22Rv1 (cell line): ENCODE measurements around the gene FAM89A.

ENCODE experiments used
- ZFX ChIP-seq: fragments of 450-650 bp; IDR thresholded peaks from 2 replicates; pipeline ENCODE4 v1.6.1; 2017; ENCODE audit warnings: antibody characterized with exemption, borderline replicate concordance
- TF ChIP-seq, protein P1 (sequence below): fragments of 450-650 bp; IDR thresholded peaks from 2 replicates; pipeline ENCODE4 v1.5.1; 2017; ENCODE audit warnings: mild to moderate bottlenecking

DNA sequence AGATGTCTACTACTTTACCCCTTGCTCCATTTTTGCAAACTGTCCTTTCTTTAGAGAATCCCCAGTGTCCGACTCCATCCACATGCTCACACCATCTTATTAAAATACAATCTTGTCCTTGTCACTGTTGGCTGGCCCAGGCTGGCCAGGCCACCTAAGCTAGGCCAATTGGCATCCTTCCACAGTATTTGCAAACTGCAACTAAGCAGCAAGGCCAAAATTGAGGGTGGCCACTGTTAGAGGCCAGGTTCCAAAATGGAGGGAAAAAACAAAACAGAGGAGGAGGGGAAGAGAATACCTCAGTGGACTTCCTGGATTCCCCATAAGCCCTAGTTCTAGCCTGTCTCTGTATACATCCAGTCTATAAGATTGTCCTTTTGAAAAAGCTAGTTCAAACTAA lies 4.3 kb downstream of the FAM89A start:
- TF ChIP-seq, protein P1, sequence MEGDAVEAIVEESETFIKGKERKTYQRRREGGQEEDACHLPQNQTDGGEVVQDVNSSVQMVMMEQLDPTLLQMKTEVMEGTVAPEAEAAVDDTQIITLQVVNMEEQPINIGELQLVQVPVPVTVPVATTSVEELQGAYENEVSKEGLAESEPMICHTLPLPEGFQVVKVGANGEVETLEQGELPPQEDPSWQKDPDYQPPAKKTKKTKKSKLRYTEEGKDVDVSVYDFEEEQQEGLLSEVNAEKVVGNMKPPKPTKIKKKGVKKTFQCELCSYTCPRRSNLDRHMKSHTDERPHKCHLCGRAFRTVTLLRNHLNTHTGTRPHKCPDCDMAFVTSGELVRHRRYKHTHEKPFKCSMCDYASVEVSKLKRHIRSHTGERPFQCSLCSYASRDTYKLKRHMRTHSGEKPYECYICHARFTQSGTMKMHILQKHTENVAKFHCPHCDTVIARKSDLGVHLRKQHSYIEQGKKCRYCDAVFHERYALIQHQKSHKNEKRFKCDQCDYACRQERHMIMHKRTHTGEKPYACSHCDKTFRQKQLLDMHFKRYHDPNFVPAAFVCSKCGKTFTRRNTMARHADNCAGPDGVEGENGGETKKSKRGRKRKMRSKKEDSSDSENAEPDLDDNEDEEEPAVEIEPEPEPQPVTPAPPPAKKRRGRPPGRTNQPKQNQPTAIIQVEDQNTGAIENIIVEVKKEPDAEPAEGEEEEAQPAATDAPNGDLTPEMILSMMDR: no peak
- TF ChIP-seq ZFX: no peak
